ENCODE data around the gene SPTB. TPM values are rescaled to one million over a fixed set of nuclear protein-coding genes. Genes with fewer than 3 reads are reported as not detected.

Gene SPTB
- total RNA-seq, 1 experiment from 2014 or later = not detected

DNA sequence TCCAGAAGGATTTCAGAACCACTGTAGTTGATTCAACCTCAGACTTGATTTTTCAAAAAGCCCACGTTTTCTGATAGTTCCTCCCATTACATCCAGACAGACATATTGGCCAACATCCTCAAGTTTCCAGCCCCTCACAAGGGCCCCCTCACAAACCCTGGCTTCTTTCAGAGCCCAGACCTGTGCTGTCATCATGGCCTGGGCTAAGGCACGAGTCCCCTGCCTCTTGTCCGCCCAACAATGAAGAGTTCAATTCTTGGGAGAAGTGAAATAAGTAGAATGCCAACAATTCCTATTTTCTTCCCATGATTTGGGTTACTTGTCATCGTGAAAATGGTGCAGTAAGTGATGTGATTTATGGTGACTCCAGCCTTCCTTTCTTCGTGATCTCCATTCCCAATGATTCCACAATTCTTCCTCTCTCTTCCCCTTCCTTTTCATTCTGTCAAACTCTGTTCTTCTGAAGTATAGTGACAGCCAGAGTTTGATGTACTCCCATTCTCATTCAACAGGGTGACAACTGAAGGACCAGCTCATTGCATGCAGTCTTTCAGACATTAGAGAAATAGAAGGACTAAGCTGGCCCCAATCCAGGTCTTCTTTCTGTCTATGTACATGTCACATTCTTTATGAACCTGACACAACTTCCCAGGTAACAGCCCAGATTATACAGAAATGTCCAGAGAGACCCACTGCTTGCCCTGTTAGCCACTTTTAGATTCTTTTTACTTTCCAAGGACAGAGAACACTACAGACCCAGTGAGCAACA is 29.2 kb downstream of the SPTB start:
- no peak for DNase-seq (ENCODE audit: low read depth)

- no peak for DNase-seq (ENCODE audit: low read depth)
Measured at GRCh38 chr14:64849940-64850339, 29.8 kb downstream of the SPTB start.

DNA sequence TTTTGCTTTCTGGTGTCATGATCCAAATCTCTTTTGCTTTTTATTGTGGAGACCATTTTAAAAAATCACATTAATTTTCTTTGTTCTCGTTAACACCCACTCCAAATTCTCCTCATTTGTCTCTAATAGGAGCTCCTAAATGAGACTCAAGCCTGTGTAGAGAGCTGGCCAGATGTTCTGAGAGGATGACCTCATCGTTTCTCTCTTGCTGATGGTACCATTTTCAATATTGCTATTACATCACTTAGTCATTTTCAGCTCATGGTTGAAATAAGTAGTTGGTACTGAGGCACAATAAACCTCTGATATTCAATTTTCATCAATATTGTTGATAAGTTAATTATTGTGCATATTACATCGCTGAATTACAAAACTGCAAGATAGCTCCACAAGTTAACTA is 31.5 kb downstream of the SPTB start:
- no peak for DNase-seq (ENCODE audit: low read depth)

GRCh38 chr14:64846319-64846718 is 33.4 kb downstream of the SPTB start:
- no peak for DNase-seq (ENCODE audit: low read depth)

DNA sequence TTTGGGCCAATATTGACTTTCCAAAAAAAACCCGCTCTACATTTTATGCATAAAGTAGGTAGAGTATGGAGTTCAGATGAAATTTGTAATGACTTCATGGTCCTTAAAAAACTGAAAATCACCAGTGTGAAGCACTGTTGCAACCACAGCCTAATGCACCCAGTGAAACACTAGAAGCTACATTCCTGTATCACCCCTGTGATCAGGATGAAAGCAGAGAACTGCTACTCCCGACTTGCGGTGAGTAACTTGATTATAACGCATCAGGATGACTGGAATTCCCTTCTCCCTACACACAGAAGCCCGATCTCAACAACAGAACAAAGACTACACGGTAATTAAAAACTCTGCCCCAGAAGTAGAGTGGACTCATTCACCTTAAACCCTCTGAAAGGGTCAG is 33.8 kb downstream of the SPTB start:
- DNase-seq (ENCODE audit: low read depth) = peak; percentile 42

DNA sequence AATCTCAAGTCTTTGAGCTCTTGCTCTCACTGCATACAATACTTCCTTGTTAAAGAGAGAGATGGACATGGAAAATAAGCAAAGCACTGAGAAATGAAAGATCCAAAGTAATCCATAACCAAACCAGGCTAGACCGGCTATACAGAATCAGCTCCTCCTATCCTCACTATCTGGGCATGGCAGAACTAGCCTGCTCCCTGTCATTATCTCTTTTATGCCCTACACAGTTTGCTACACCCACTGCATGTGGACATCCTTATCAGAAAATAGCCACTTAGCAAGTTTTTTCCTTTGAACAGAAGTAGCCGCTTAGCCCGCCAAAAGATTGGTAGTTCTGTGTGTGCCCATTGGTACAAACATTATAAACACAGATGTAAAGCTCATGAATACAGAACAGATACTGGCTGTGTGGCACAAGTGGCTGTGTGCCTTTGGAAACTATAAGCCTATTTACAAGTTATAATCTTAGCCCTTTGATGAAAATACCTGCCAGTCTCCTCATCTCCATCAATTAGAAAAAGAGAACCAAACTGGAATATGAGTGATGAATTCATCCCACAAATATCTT is 34.7 kb downstream of the SPTB start:
- no peak for DNase-seq (ENCODE audit: low read depth)

DNA sequence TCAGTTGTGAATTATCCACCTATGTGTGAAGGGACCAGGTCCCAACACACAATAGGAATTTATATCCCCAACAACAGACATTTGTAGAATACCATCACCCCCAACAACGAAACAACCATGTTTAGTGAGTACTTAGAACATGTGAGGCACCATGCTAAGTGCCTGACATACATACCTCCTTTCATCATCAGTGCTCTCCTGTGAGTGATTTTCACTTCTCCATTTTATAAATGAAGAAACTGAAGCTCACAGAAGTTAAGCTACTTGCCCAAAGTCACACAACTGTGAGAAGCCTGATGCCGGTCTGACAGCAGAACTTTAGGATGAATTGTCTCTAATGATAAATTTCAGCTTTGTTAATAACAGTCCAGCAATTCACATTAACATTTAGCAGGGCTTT is 35.4 kb downstream of the SPTB start:
- DNase-seq (ENCODE audit: low read depth) = no peak

DNA sequence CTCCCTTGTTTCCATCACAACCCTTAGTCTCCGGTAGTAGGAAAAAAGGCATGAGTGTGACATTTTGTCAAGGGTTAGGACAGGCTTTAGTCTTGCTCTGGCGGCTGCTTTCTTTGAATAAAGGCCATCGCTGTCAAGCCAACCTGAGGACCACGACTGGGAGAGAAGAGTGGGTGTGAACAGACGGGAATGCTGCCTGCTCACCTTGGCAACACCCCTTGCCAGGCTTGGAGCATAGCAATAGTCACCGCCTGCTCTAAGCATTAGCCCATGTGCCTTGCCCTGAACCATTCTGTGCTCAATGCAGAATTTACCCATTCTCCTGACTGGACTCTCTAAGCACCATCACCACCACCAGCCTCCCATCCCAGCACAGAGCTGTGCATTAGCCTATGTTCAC is 36.2 kb downstream of the SPTB start:
- DNase-seq (ENCODE audit: low read depth) = no peak

DNA sequence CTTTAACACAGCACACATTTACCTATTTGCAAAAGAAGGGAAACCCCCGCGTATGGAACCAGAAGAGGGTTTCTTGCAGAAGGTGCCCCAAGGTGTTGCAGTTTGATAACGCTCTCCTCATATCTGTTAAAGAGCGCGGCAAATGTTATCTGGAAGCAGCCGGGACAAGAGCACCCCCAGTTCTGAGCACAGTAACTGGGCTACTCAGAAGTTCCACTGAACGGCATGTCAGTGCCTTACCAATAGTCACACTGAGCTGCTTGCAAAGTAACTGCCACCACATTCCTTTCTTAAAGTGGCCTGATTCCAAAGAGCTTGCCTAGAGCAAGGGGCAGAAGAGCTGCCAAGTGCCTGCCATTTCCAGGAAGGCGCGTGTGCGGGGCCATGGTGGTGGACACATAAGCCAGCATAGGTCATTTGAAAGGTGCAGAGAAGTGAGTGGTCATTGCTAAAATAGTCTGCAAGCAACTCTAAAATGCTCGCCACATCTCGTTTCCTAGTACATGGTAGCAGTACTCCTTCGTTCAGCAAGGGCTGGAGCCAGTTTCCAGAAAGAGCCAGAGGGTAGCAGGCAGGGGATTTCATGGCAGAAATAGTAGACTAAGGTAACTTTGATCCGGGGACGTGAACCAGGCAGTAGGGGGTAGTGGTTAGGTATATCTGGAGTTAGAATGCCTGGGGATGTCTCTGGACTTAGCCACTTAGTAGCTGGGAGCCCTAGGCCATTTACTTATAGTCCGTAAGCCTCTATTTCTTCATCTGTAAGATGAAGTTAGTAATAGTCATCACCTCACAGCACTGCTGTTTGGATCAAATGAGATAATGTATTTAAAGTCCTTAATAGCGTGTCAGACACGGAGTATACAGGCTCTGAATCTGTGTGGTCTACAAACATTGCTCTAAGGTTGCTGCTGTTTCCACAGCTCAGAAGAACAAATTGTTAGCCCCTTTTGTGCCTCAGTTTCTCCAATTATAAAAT is 37.6 kb downstream of the SPTB start:
- DNase-seq (ENCODE audit: low read depth) = no peak

DNA sequence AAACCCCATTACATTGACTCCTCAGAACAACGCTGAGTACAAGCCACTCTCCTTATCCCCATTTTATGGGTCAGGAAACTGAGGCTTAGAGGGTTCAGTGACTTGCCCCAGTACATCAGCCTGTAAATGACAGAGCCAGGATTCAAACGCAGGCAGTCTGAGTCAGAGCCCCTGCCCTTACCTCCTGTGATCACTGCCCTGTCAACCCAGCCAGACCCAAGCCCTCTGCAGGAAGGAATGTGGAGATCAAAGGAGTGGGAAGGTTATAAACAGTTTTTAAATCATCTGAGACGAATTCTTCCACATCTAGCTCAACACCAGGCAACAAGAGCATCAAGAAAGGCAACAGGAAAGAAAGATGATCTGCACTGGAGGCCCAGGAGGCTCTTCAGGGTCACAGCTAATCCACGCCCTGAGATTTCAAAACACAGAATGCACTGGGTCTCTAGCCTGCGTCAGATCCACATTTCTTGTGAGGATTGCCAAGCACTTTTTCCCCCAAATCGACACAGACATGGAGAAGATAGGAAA is 38.5 kb downstream of the SPTB start:
- peak; percentile 59 for DNase-seq (ENCODE audit: low read depth)

GRCh38 chr14:64838656-64839055 is 41.1 kb downstream of the SPTB start:
- DNase-seq (ENCODE audit: low read depth) = no peak

GRCh38 chr14:64835431-64835830 is 44.3 kb downstream of the SPTB start:
- DNase-seq (ENCODE audit: low read depth) = no peak

DNA sequence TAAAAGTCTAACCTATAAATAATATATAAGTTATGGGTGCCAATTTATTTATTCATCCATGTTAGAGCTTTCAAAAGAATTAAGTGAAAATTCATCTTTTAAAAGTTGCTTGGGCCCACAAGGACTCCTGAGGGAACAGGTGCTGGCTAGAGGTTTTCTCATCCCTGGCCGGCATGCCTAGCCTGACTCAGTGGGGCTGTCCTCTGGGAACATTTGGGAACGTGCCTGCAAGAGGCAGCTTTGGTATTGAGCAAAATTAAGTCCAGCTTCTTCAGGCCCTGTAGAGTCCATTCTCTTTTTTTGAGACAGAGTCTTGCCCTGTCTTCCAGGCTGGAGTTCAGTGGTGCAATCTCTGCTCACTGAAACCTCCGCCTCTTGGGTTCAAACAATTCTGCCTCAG is 44.7 kb downstream of the SPTB start:
- DNase-seq (ENCODE audit: low read depth) = no peak

- no peak for DNase-seq (ENCODE audit: low read depth)
Measured at GRCh38 chr14:64831419-64831818, 48.3 kb downstream of the SPTB start.

DNA sequence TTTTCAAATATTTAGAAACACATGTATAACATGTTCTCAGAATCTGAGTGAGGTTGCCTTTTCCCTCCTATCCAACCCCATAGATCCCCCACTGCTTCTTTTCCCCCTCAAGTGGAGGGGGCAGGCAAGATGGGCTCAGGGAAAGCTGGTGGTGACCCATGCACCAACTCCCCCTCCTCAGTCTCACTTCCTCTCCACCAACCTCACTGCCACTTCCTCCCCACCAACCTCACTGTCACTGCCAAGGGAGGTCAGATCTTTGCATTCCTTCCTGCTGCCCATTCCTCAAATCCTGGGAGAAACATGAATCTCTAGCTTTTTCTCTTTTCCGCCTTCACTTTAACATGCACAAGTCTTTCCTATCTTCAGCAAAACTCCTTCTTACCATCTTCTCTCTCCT is 48.7 kb downstream of the SPTB start:
- no peak for DNase-seq (ENCODE audit: low read depth)

DNA sequence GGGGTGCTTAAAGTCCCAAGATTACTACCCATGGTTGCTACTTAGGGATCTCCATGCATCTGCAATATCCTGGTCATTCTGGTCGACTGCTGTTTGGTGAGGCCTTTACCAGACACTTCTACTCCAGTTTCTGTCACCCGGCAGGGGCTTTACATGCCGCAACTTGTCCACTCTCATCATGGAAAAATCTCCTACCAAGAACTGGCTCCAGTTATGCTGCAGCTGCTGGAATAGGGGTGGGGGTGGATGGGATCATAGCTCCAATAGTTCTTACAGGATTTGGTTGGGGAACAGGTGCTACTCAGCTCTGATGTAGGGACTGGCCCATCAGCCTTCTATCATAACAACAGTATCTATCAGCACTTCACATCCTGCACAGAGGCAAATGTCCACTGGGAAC is 51.6 kb downstream of the SPTB start:
- DNase-seq (ENCODE audit: low read depth) = no peak

GRCh38 chr14:64826845-64827244 is 52.9 kb downstream of the SPTB start:
- no peak for DNase-seq (ENCODE audit: low read depth)

DNA sequence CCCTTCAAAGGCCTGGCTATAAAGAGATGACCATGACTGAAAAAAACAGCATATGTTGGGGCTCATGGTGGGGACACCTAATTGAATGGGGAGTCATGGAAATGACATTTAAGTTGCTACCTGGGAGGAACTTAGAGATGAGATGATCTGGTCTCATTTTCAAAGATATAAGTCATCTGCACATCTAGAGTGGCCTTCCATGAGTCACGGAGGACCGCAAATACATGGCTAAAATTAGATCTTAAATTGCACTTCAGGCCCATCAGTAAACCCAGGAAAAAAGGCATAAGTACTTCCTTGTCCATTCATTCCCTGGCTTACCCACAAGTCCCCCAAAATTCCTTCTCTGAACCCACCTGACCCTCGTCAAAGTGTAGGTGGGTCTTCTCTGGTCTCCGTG is 53.4 kb downstream of the SPTB start:
- DNase-seq (ENCODE audit: low read depth) = no peak

DNA sequence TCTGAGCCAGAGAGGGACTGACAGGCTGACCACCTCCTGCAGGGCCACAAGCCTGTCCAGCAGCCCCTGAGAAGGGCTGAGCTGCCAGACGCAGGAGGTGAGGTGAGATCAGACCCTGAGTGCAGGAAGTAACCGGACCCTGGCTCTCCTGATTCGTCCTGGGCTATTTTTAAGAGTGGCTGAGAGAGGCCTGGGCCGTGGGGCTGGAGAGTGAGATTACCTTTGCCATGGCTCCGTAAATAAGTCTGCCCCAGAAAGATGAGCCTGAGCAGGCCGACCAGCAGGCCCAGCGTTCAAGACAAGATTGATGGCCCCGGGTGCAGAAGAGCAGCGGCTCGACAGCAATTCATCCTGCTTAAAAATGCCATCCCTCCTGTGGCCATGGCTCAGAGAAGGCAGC is 54.2 kb downstream of the SPTB start:
- DNase-seq (ENCODE audit: low read depth) = no peak

DNA sequence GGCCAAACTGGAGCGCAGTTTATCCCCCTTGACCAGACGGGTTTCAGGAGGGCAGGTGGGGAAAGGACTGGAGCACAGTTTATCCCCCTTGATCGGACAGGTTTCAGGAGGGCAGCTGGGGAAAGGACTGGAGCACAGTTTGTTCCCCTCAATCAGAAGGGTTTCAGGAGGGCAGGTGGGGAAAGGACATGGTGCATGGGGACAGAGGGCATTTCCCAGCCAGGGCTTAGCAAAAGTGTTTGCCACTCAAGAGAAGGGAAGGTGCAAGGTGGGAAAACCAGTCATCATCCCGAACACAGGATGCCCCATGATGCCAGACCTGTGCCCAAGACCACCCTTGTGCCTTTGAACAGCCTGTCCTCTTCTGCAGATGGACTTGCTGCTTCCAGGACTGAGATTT is 54.7 kb downstream of the SPTB start:
- no peak for DNase-seq (ENCODE audit: low read depth)

DNA sequence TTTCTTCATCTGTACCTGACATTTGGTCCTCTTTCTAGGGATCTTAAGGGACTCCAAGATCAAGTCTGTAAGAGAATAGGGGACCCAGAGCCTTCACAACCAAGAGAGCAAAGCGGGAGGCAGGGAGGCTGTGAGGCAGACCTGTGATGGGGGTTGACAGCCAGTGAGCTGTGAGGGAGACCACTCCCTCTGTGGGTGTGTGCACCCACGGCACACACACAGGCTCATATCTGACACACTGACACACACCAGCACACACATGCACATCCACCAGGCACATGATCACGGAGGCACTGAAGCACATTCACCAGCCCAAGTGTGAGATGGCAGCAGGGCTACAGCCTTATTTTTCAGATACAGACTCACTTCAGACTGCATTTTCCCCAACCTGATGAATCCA is 55.2 kb downstream of the SPTB start:
- no peak for DNase-seq (ENCODE audit: low read depth)

DNA sequence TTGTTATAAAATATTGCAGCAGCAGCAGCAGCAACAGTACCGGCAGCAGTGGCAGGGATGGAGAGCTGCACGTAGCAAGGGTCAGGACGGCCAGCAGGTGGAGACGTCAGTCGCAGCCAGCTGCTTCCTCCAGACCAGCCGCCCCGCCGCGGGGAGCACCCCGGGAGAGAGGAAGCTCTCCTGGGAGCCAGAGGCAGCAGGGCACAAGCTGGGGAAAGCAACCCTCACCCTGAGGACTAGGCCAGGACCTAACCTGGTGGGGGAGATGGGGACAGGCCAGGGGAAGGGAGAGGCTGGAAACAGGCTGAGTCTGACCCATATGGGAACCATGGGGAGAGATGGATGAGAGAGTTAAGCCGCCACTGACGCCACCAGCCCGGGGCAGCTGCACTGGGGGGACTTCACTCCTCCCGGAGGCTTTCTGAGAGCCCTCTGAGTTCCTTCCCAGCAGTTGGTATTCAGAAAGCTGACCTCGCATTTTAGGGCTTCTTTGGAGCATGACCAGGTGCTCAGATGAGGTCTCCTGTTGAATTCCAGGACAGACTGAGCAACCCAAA is 56.3 kb downstream of the SPTB start:
- peak; percentile 55 for DNase-seq (ENCODE audit: low read depth)

All from LHCN-M2 (cell line).